Measurements from ENCODE around the gene PIK3C2A. TPM values are rescaled to one million over a fixed set of nuclear protein-coding genes. Genes with fewer than 3 reads are reported as not detected.

The PIK3C2A gene
- polyA plus RNA-seq, 1 donor = 17.1 TPM

Other genes with a start within 250 kb of the PIK3C2A start
- gene PLEKHA7, start 193.6 kb downstream of the PIK3C2A start, polyA plus RNA-seq (ENCODE audit: insufficient read length) = 5.7 TPM
- 1,873 TPM for gene RPS13, start 130.3 kb downstream of the PIK3C2A start, polyA plus RNA-seq (ENCODE audit: insufficient read length)
- gene NUCB2, start 68.8 kb upstream of the PIK3C2A start, polyA plus RNA-seq (ENCODE audit: insufficient read length) = 40.4 TPM
- gene NCR3LG1, start 143.8 kb upstream of the PIK3C2A start, polyA plus RNA-seq (ENCODE audit: insufficient read length) = 0.28 TPM
- gene KCNJ11, start 180.7 kb upstream of the PIK3C2A start, polyA plus RNA-seq (ENCODE audit: insufficient read length) = 27.5 TPM

Measured in hindlimb muscle (tissue), 1 donor.